ENCODE data around the gene RAN. TPM values are rescaled to one million over a fixed set of nuclear protein-coding genes. Genes with fewer than 3 reads are reported as not detected.
A peak's percentile ranks its signal among the peaks of the same experiment; 100 is the strongest.
"Not testable (repeated sequence)": the region's sequence is repeated elsewhere in the genome, so short reads cannot be mapped to it uniquely, and the experiment has no call there.

The RAN gene
- polyA plus RNA-seq, 3 donors: 680 to 798 (median 775) TPM

DNA sequence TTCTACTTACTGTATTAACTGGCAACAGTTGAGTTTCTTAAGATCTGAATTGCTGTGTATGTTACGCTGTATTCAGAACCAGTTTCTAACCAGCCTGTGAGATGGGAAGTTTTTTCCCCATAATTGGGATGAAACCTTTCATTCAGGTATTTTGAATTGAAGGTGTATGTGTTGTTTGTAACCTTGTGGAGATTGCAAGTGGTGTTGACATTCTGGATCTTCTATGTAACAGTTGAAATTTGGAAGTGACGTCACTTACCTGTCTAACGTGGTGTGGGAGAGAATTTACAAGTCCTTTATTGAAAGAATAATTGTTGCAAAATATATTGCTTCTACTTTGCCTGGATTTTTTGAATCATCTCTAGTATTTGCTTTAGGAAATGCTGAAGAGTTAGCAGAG, 5.5 kb downstream of the RAN start:
- no peak for DNase-seq (ENCODE audit: low read depth in 3 of 3, low spot score in 2 of 3)

DNA sequence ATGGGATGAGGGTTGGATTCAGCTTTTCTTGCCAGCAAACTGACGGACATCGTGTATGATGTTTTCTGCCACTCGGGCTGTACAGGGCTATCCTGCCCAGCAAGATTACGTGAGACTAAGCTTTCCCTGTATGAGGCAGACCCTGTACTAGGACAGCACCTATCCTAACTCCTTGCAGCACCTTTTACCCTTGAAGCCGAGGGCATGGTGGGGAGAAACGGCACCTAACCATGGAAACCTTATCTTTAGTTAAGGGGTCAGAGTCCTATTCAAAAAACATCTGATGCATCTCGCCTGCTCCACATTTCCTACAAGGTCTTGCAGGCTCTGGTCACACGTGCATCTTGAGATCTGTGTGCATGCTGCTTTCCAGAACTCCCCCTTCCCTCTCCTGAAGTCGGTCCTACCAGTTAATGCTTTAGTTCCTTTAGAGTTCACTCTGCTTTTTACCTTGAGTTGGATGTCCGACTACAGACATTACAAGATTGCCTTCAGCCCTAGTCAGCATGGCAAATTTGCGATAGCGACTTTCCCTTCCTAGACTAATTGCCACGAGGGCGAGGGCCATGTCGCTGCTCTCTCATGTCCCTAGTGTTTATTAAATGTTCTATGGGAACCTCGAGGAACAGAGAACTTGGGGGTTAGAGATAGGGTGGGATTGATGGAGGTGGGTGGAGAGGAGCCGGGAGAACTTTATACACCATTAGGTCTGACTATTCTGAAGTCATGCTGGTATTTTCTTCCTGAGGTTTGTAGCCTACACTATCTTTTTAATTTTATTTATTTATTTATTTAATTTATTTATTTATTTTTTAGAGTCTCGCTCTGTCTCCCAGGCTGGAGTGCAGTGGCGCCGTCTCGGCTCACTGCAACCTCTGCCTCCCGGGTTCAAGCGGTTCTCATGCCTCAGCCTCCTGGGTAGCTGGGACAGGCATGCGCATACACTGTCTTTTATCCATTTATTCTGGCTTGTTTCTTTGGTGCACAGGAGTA, 6.6 kb downstream of the RAN start:
- no peak for DNase-seq (ENCODE audit: low read depth in 3 of 3, low spot score in 2 of 3)

DNA sequence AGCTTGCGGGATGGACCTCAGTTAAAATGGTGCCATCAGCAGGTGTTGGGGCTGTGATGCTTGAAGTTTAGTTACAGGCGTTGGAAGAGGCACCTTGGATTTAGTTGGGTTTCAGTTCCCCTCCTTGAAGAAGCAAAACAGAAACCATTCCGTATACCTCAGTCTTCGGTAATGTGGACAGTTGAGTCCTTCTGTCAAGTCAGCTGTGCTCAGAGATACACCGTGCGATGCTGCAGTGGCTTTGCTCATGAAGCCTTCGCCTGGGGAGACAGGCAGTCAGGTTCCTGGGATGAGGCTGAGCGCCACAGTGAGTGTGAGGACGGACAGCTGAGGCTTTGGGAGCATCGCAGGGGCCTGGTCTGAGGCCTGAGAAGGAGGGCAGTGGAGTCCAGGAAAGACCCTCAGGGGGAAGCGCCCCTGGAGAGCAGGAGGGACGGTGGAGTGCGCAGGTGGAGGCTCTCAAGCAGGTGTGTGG, 7.4 kb downstream of the RAN start:
- no peak for DNase-seq (ENCODE audit: low read depth in 3 of 3, low spot score in 2 of 3)

DNA sequence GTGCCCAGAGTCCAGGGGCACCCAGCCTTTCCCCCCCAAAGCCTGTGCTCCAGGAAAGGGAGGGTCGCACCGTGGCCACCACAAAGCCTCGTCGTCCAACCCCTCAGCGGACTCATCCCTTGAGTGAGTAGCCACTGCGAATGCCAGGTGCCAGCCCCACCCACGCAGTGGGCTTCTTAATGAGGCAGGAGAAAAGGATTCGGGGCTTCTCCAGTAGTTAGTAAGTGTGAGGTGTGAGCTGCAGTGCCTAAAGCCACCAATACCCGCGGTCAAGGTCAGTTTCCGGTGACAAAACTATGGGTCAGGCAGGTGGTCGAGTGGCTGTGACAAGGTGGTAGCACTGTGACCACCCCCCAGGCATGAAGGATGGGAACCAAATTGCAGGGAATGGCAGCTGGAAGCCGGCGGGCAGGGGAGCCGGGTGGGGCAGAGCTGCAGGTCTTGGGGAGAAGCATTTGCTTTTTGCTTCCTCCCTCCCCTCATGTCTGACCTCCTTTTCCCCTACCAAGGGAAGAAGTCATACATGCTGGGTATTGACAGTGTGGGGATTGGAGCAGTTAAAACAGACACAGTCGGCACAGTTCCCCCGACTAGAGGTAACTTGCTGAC, 8.0 kb downstream of the RAN start:
- no peak for DNase-seq (ENCODE audit: low read depth in 3 of 3, low spot score in 2 of 3)

DNA sequence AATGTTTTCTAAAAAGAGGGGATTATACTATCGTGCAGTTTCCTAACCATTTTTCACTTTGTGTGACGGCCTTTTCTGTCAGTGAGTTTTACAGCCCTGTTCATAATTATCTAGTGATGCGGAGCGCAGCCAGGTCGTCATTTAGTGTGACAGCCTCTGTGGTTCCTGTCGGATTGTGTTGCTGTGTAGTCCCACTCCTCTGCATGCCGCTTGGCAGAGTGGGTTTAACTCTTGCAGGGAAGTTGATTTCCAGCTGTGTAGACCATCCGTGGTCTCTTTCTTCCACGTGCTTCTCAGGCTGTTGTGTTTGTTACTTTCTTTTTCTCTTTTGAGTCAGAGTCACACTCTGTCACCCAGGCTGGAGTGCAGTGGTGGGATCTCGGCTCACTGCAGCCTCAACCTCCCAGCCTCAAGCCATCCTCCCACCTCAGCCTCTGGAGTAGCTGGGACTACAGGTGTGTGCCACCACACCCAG, 8.6 kb downstream of the RAN start:
- no peak for DNase-seq (ENCODE audit: low read depth in 3 of 3, low spot score in 2 of 3)

DNA sequence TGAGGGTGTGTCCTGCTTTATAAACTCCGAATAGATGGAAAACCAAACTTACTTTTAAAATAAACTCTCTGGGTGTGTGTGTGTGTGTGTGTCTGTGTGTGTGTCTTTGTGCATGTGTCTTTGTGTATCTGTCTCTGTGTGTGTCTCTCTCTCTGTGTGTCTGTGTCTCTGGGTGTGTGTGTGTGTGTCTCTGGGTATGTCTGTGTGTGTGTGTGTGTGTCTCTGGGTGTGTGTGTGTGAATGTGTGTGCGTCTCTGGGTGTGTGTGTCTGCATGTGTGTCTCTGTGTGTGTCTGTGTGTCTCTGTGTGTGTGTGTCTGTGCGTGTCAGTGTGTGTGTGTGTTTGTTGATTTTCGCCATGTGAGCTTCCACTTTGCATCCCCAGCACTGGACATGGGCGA, 9.2 kb downstream of the RAN start:
- no peak for DNase-seq (ENCODE audit: low read depth in 3 of 3, low spot score in 2 of 3)

DNA sequence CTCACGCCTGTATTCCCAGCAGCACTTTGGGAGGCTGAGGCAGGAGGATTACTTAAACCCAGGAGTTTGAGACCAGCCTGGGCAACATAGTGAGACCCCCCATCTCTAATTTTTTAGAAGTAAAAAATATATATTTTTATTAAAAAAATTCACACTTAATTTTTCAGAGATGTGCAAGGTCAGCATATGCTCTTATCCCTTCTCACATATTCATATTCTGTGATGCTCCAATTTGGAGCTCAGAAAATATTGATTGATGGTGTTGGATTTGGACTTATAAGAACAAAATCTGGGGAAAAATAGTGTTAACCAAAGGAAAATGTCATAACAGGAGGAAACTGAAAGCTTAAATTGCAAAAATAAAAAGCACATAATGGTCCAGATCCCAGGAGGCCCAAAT, 9.7 kb downstream of the RAN start:
- DNase-seq (ENCODE audit: low read depth in 3 of 3, low spot score in 2 of 3): no peak

DNA sequence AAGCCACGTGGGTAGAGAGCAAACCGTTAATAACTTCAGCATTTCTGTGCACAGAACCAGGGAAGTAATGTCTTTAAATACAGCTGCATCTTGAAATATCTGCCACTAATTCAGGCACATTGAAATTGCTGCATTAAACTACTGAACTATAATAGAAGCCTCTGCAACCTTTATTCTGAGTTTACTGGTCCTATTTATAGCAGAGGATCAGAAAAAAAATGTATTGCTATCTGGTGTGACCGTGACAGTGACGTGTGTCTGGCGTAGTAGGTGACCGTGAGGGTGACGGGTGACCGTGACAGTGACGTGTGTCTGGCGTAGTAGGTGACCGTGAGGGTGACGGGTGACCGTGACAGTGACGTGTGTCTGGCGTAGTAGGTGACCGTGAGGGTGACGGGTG, 15.3 kb downstream of the RAN start:
- DNase-seq (ENCODE audit: low read depth in 3 of 3, low spot score in 2 of 3): not testable (repeated sequence)

DNA sequence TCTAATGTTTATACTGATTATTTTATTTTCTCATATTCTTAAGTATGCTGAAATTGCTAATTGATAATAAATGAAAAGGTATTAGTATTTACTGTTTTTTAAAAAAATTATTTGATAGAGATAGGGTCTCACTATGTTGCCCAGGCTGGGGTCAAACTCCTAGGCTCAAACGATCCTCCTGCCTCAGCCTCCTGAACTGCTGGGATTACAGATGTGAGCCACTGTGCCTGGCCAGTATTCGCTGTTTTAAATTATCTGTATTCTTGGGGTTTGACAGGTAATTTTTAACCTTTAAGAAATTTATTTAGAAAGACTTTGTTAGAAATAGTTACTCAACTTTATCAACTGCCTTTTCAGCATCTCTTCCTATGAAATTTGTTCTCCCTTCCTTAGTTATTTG, 32.2 kb downstream of the RAN start:
- DNase-seq (ENCODE audit: low read depth in 3 of 3, low spot score in 2 of 3): no peak

DNA sequence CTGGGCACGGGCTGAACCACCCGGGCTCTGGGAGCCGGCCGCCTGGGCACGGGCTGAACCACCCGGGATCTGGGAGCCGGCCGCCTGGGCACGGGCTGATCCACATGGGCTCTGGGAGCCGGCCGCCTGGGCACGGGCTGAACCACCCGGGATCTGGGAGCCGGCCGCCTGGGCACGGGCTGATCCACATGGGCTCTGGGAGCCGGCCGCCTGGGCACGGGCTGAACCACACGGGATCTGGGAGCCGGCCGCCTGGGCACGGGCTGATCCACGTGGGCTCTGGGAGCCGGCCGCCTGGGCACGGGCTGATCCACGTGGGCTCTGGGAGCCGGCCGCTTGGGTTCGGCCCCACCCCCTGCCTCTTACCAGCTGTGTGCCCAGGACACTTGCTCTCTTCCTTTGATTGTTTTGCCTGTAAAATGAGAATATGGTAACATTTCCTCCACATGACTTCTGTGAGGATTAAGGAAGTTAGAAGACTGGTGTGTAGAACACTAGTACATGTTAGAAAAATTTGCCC, 33.1 kb downstream of the RAN start:
- not testable (repeated sequence) for DNase-seq (ENCODE audit: low read depth in 3 of 3, low spot score in 2 of 3)

DNA sequence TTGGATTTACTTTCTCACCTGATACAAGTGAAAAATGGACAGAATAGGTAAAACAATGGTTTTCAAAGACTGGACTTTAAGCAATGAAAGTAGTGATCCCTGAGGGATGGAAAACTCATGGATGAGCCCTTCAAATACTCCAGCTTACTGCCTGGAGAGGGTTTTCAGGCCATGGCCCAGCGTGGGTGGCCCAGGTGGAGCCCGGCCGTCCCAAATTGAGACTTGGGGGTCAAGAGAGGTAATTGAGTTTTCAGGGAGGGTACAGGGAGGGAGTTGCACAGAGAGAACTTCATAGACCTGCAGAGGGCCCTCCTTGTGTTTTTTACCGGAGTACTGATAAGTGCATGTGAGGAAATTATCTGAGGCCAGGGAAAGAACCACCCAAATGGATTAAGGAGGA, 37.2 kb downstream of the RAN start:
- DNase-seq (ENCODE audit: low read depth in 3 of 3, low spot score in 2 of 3): no peak

DNA sequence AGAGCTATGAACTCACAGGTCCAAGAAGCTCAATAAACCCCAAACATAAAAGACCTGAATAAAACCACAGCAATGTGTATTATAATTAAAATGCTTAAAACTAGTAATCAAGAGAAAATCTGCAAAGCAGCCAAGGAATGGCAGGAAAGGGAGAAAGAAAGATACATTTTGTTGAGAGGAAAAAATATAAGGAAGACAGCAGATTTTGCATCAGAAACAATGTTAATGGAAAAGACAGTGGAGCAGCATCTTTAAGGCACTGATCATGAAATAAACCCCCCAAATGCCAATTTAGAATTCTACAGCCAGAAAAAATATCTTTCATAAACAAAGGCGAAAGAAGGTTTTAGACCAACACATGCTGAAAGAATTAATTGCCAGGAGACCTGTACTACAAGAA, 39.3 kb downstream of the RAN start:
- no peak for DNase-seq (ENCODE audit: low read depth in 3 of 3, low spot score in 2 of 3)

DNA sequence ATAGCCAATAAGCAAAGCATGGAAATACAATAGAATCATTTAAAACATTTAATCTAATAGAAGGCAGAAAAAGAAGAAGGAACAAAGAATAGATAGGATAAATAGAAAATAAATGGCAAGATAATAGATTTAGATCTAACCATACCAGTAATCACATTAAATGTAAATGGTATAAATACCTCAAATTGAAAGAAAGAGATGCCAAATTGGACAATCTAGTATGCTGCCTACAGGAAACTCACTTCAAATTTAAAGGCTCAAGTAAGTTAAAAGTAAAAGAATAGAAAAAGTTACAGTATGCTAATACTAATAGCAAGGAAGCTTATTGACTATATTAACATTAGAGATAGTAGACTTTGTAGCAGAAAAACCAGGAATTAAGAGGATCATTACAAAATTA, 40.1 kb downstream of the RAN start:
- DNase-seq (ENCODE audit: low read depth in 3 of 3, low spot score in 2 of 3): no peak

DNA sequence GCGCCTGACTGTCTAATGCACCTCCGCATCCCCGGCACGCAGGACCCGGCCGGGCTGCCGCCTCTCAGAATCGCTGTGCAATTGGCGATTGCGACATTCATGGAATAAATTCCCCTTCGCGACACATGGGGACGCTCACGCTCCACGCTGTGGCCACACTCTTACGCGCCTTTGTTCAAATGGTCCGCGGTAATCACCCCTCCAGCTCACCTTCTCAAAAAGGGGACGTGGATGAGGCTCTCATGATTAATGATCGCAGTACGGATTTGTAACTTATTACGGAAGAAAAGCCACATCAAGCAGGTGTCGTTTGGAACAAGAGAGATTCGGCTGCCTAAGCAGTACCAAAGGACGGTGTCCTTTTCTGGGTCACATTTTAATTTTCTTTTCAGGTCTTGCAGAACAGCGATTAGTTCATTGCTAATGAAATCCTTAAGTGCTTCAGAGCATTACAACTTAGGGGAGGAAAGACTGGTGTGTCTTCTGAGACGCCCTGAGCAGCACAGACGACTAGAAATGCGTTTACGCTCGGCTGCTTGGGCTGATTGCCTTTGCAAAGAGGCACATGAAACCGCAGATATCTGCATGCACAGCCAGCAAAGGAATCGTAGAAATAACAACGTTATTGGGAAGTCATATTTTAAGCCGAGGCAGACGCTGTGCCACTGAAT, 44.5 kb downstream of the RAN start:
- peak; percentile 49 to 72 (median 58) for DNase-seq (ENCODE audit: low read depth in 3 of 3, low spot score in 2 of 3)

DNA sequence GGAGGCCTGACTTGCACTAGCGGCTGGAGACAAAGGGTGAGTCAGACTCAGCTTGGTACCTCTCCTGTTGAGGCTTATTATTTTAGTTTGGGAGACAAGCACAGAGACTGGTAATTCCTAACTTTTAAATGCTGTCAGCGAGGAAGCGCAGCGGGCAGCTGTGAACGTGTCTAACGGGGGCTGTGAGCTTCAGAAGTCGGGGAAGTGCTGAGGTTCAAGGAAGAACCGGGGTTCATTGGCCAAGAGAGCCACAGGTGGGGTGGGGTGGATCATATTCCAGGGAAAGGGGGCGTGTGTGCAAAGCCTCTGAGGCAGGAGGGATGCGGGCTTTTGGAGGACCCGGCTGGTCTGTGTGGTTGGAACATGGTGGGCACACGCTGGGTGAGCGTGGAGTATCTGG, 45.7 kb downstream of the RAN start:
- DNase-seq (ENCODE audit: low read depth in 3 of 3, low spot score in 2 of 3): no peak

DNA sequence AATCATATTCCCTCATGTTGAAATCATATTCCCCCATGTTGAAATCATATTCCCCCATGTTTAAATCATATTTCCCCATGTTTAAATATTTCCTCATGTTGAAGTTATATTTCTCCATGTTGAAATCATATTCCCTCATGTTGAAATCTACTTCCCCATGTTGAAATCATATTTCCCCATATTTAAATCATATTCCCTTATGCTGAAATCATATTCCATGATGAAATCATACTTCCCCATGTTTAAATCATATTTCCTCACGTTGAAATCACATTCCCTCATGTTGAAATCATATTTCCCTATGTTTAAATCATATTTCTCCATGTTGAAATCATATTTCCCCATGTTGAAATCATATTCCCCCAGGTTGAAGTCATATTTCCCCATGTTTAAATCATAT, 47.2 kb downstream of the RAN start:
- DNase-seq (ENCODE audit: low read depth in 3 of 3, low spot score in 2 of 3): no peak

DNA sequence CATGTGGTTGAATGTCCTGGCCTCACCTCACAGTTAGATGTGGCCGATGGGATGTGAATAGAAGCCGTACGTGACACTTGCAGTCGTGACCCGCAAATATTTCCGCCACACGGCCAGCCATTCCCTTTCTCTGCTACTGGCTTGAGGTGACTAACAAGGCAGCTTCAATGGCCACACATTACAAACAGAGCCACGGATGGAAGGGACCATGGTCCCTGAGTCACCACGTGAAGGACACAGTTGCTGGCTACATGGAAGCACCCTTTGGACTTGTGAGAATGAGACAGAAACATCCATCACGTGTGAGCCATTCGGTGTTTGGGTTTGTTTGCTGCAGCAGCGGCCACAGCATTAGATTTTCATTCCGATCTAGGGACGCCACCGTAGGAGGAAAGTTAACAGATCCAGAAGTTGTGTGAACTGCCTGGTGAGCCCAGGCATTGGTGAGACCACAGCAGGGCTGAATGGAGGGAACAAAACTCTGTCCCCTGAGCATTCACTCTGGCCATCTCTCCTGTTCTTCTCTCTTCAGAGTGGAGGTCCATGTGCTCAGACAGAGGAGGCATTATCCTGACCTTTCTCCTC, 48.3 kb downstream of the RAN start:
- no peak for DNase-seq (ENCODE audit: low read depth in 3 of 3, low spot score in 2 of 3)

DNA sequence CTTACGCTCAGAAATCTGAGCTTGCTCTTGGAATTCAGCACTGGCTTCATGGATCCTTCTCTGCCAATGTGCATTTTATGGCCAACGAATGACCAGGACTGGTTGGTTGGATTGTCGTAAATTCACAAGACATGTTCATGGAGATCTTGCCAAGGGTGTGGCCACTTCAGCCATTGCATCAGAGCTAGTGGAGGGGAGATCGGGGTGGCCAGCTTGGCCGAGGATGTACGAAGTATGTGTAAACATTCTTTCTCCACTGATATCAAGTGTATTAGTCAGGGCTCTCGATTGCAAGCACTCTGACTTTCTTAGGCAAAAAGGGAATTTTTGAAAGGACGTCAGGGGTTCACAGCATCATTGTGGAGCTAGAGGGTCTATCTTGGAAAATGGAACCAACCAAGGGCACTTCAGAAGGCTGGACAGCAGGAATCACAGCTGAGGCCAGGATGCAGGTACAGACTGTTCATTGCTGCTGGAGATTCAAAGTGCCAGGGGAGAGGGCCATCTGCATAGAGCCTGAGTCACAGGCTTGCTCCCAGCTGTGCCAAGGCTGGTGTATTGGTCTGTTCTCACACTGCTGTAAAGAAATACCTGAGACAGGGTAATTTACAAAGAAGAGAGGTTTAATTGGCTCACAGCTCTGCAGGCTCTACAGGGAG, 49.0 kb downstream of the RAN start:
- DNase-seq (ENCODE audit: low read depth in 3 of 3, low spot score in 2 of 3): no peak

DNA sequence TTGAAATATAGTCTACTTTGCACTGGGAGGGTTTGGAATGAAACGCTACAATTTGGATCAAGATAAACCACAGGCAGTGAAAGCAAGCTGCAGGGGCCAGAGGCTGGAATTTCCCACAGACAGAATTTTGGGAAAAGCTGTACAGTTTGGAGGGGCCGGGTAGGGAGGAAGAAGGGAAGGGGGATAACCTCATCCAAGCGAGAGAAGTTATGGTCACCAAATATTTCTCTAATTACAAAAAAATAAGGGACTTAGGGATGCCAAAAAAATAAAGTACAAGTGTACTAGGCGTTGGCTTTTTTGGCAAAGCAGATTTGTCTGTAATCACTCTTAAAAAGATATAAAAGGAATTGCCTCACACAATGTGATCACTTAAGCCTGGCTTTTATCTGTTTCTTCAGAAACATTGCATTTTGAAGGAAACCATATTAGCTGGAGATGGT, 50.7 kb downstream of the RAN start:
- no peak for DNase-seq (ENCODE audit: low read depth in 3 of 3, low spot score in 2 of 3)
